PC-9 (cell line): Measurements from ENCODE around the gene MCTP1.

Experiments
- CTCF ChIP-seq: fragments of 200-600 bp; sonication (generic); conservative IDR thresholded peaks from 2 replicates; pipeline ENCODE4 v1.6.1; 2017; ENCODE audit warnings: mixed run types, antibody characterized with exemption, mild to moderate bottlenecking, moderate library complexity
- EZH2 ChIP-seq: fragments of 200-600 bp; sonication (generic); IDR thresholded peaks from 2 replicates; pipeline ENCODE4 v1.8.0; 2017; ENCODE audit warnings: antibody characterized with exemption, low read depth

- TF ChIP-seq CTCF (no peak), EZH2 (no peak)
These were observed 538.2 kb downstream of the MCTP1 start for GRCh38 chr5:94746731-94747124.
